ENCODE results near the gene API5. TPM values are rescaled to one million over a fixed set of nuclear protein-coding genes. Genes with fewer than 3 reads are reported as not detected.

API5 gene
- total RNA-seq, 1 experiment from 2014 or later, result 100 TPM

DNA sequence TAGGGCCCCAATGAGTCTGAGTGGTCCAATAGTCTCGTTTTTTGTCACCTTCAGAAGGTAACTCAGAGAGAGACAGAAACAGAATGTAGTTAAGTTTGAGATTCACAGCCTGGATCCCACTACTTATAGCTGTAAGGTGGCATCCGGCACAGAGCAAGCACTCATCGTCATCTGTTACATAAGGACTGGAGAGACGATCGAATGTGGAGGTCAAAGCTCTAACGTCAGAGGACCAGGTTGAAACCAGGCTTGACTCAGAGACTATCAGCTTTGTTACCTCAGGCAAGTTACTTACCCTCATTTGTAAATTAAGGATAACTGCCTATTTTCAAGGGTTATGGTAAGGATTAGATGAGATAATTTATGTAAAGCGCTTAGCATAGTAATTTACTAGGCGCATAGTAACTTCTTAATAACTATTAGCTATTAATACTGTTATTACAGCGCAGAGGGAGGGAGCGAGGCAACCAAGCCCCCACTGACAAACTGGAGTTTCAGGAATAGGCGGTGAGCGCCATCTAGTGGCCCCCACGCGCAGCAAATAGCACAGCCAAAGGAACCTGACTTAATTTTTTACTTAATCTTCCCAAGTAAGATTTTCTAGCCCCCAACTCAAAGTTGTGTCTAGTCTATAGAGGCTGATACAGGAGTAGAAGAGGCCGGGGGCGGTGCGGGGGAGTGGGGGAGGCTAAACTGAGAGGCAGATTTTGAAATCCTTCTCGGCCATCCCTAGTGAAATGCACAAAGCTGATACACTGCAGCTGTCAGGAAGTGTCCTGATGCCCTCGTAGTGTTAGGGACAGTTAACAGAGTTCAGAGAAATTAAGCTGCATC, 29.0 kb upstream of the API5 start:
- H3K4me1 Mint-ChIP-seq (ENCODE audit: insufficient read depth, unreplicated experiment), result peaks cover 7% of the 10 kb centered on the region
- POLR2A ChIA-PET, result interaction anchor here (0.6 to 1.7 kb wide), 5 partner anchors 16 to 208 kb away, joined by 3 to 4 read pairs (median 3); no protein-coding TSS in a partner anchor
- no peak overlapping the region for H3K4me3 Mint-ChIP-seq (ENCODE audit: unreplicated experiment)
- H3K9me3 Mint-ChIP-seq (ENCODE audit: unreplicated experiment), result no peaks in the 10 kb centered on the region
- TF ChIP-seq, protein P1, sequence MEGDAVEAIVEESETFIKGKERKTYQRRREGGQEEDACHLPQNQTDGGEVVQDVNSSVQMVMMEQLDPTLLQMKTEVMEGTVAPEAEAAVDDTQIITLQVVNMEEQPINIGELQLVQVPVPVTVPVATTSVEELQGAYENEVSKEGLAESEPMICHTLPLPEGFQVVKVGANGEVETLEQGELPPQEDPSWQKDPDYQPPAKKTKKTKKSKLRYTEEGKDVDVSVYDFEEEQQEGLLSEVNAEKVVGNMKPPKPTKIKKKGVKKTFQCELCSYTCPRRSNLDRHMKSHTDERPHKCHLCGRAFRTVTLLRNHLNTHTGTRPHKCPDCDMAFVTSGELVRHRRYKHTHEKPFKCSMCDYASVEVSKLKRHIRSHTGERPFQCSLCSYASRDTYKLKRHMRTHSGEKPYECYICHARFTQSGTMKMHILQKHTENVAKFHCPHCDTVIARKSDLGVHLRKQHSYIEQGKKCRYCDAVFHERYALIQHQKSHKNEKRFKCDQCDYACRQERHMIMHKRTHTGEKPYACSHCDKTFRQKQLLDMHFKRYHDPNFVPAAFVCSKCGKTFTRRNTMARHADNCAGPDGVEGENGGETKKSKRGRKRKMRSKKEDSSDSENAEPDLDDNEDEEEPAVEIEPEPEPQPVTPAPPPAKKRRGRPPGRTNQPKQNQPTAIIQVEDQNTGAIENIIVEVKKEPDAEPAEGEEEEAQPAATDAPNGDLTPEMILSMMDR (IDR thresholded peaks at IDR 0.05; ENCODE audit: unreplicated experiment), result peak; percentile 91
- H3K27ac Mint-ChIP-seq (ENCODE audit: low read depth, unreplicated experiment), result no peak overlapping the region
- intact Hi-C loops (cut with micrococcal nuclease), result loop anchor here (1.0 to 5.0 kb wide), 4 partner anchors 136 to 1784 kb away; no protein-coding TSS in a partner anchor
- CTCF ChIA-PET, result interaction anchor here (0.6 to 4.6 kb wide), 75 partner anchors 8 to 1824 kb away, joined by 3 to 43 read pairs (median 4); no protein-coding TSS in a partner anchor
- peak; percentile 48 for DNase-seq (ENCODE audit: unreplicated experiment)
- no TSS peak for BruUV-seq (replicated peaks)
- no peaks in the 10 kb centered on the region for H3K36me3 Mint-ChIP-seq (ENCODE audit: insufficient read depth, unreplicated experiment)
- H3K27me3 Mint-ChIP-seq (ENCODE audit: insufficient read depth, unreplicated experiment), result no peaks in the 10 kb centered on the region

DNA sequence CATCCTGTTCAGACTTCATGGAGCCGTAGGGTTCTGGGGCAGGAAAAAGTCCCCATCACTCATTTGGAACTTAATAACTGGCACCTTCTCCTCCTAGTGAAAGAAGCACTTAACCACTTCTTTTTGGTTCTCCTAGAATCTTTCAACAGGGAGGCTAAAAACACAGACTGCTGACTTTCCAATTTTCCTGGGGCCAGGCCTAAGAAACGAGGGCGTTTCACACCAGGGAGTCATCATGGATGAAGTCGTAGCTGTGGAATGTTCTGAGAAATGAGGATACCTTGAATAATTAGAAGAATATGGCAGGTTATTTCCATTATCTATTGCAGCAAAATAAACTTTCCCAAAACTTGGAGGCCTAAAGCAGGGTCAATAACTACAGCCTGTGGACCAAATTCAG, 26.0 kb upstream of the API5 start:
- DNase-seq (ENCODE audit: unreplicated experiment), result no peak
- CTCF ChIA-PET, result interaction anchor here (0.6 kb wide), 2 partner anchors 56 to 124 kb away, joined by 3 read pairs; no protein-coding TSS in a partner anchor
- Mint-ChIP-seq H3K27me3 (ENCODE audit: insufficient read depth, unreplicated experiment) (no peaks in the 10 kb centered on the region), H3K4me3 (ENCODE audit: unreplicated experiment) (no peak overlapping the region), H3K36me3 (ENCODE audit: insufficient read depth, unreplicated experiment) (no peaks in the 10 kb centered on the region), H3K27ac (ENCODE audit: low read depth, unreplicated experiment) (no peak overlapping the region), H3K4me1 (ENCODE audit: insufficient read depth, unreplicated experiment) (peaks cover 7% of the 10 kb centered on the region), H3K9me3 (ENCODE audit: unreplicated experiment) (no peaks in the 10 kb centered on the region)
- intact Hi-C loops (cut with micrococcal nuclease), result no loop called here
- BruUV-seq (replicated peaks), result no TSS peak
- POLR2A ChIA-PET, result no interaction called here
- TF ChIP-seq, protein P1 (IDR thresholded peaks at IDR 0.05; ENCODE audit: unreplicated experiment), result no peak

DNA sequence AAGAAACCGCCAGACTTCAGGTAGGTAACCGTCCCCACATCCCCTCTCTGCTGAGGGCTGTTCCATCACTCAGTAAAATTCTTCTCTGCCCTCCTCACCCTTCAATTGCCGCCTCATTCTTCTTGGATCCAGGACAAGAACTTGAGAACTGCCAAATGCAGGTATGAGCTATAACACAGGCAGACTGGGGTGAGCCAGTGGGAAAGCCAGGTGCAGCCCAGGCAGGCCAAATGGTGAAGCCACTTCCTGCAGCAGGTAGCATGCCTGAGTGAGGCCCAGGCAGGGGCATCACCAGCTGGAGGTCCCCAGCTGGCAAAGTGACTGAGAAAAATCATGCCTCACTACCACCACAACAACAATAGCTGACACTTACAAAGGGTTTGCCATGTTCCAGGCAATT, 22.4 kb upstream of the API5 start:
- BruUV-seq (replicated peaks), result no TSS peak
- H3K27me3 Mint-ChIP-seq (ENCODE audit: insufficient read depth, unreplicated experiment), result no peaks in the 10 kb centered on the region
- no peaks in the 10 kb centered on the region for H3K36me3 Mint-ChIP-seq (ENCODE audit: insufficient read depth, unreplicated experiment)
- no peak overlapping the region for H3K27ac Mint-ChIP-seq (ENCODE audit: low read depth, unreplicated experiment)
- H3K4me3 Mint-ChIP-seq (ENCODE audit: unreplicated experiment), result no peak overlapping the region
- CTCF ChIA-PET, result interaction anchor here (0.7 to 0.8 kb wide), 3 partner anchors 9 to 13 kb away, joined by 3 read pairs; no protein-coding TSS in a partner anchor
- no peaks in the 10 kb centered on the region for H3K9me3 Mint-ChIP-seq (ENCODE audit: unreplicated experiment)
- H3K4me1 Mint-ChIP-seq (ENCODE audit: insufficient read depth, unreplicated experiment), result no peaks in the 10 kb centered on the region
- no peak for DNase-seq (ENCODE audit: unreplicated experiment)
- intact Hi-C loops (cut with micrococcal nuclease), result no loop called here
- POLR2A ChIA-PET, result no interaction called here
- TF ChIP-seq, protein P1 (IDR thresholded peaks at IDR 0.05; ENCODE audit: unreplicated experiment), result no peak

DNA sequence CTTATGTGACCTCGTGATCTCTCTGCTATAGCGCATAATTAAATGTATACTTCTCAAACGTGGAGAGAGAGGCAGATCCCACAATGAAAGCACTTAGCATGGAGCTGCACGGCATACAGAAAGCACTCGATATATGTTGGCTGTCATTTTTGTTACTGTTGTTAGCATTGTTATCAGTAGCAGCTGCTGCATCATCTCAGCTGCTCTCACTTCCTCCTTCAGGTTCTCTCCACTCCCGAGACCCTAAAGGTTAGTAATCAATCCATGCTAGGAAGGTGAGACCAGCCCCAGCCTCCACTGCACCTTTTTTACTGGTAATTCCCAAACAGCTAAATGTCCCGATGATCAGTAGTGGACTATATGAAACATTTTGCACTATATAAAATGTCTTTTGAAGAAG, 13.4 kb upstream of the API5 start:
- Mint-ChIP-seq H3K27ac (ENCODE audit: low read depth, unreplicated experiment) (no peak overlapping the region), H3K36me3 (ENCODE audit: insufficient read depth, unreplicated experiment) (no peaks in the 10 kb centered on the region), H3K4me1 (ENCODE audit: insufficient read depth, unreplicated experiment) (no peaks in the 10 kb centered on the region), H3K27me3 (ENCODE audit: insufficient read depth, unreplicated experiment) (no peaks in the 10 kb centered on the region), H3K4me3 (ENCODE audit: unreplicated experiment) (no peak overlapping the region), H3K9me3 (ENCODE audit: unreplicated experiment) (peaks cover 27% of the 10 kb centered on the region)
- no peak for DNase-seq (ENCODE audit: unreplicated experiment)
- no TSS peak for BruUV-seq (replicated peaks)
- CTCF ChIA-PET, result interaction anchor here (0.6 to 3.5 kb wide), 4 partner anchors 9 to 583 kb away, joined by 3 to 36 read pairs (median 8); partner anchors contain the start of gene API5
- intact Hi-C loops (cut with micrococcal nuclease), result no loop called here
- TF ChIP-seq, protein P1 (IDR thresholded peaks at IDR 0.05; ENCODE audit: unreplicated experiment), result no peak
- POLR2A ChIA-PET, result interaction anchor here (0.7 kb wide), 1 partner anchor 156 kb away, joined by 3 read pairs; no protein-coding TSS in a partner anchor

All from MCF 10A (cell line).